ENCODE measurements around the gene RBCK1. TPM values are rescaled to one million over a fixed set of nuclear protein-coding genes. Genes with fewer than 3 reads are reported as not detected.
A peak's percentile ranks its signal among the peaks of the same experiment; 100 is the strongest.
"Not testable (repeated sequence)": the region's sequence is repeated elsewhere in the genome, so short reads cannot be mapped to it uniquely, and the experiment has no call there.

Gene RBCK1
- total RNA-seq, 2 donors from 2014 or later = 134 to 169 TPM

GRCh38 chr20:368915-369314 lies 39.2 kb upstream of the RBCK1 start:
- intact Hi-C loops (cut with DNase I) = no loop called here

GRCh38 chr20:370151-370600 lies 37.9 kb upstream of the RBCK1 start:
- no peak overlapping the region for H3K4me3 ChIP-seq
- DNase-seq = no peak
- H3K9me3 ChIP-seq = no peaks in the 10 kb centered on the region
- no peaks in the 10 kb centered on the region for H3K27me3 ChIP-seq
- H3K27ac ChIP-seq = no peak overlapping the region
- no peak for TF ChIP-seq CTCF (IDR thresholded peaks at IDR 0.05)
- no peak overlapping the region for H3K9ac ChIP-seq (ENCODE audit: low read depth in 2 of 2, low read length in 2 of 2)
- H3K4me1 ChIP-seq = peaks cover 4% of the 10 kb centered on the region
- intact Hi-C loops (cut with DNase I) = no loop called here
- H3K36me3 ChIP-seq = no peaks in the 10 kb centered on the region

More at GRCh38 chr20:368915-369314, 39.2 kb upstream of the RBCK1 start:
- Histone ChIP-seq H3K27ac (no peak overlapping the region), H3K4me3 (no peak overlapping the region), H3K9me3 (no peaks in the 10 kb centered on the region), H3K27me3 (no peaks in the 10 kb centered on the region), H3K36me3 (no peaks in the 10 kb centered on the region), H3K4me1 (peaks cover 4% of the 10 kb centered on the region), H3K9ac (ENCODE audit: low read depth in 2 of 2, low read length in 2 of 2) (no peak overlapping the region)
- no peak for TF ChIP-seq CTCF (IDR thresholded peaks at IDR 0.05)
- DNase-seq = no peak

DNA sequence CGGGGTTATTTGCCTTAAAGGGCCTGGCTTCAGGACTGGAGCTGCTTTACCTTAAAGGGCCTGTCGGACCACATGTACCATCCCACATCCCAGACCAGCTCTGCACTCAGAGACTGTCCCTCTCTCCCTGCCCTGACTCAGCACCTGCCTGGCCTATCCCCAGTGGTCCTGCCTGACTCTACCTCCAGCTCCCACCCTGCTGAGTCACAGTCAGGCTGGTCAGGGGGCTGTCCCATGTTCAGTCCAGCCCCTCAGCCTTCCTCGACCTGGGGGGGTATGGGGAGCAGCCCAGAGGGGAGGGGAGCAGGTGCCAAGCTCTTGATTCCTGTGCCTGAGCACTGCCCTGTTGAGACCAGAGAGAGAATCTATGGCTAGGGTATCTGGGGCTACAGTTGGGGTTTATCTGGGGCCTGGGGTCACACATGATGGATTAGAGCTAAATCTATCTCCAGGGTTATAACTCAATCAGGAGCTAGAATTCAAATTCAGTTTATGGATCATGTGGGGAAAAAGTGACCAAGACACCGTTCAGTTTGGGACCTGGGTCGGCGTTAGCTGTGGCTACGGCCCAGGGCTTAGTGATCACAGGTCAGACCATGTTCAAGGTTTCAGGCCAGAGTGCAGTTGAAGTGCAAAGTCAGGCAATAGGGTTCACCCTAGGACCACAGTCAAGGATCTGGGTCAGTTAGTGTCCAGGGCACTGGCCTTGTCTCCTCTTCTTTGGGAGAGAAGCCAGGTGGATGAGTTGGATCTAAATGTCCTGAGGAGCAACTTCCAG lies 36.9 kb upstream of the RBCK1 start:
- intact Hi-C loops (cut with DNase I) = no loop called here
- H3K9me3 ChIP-seq = no peaks in the 10 kb centered on the region
- H3K9ac ChIP-seq (ENCODE audit: low read depth in 2 of 2, low read length in 2 of 2) = no peak overlapping the region
- no peak overlapping the region for H3K27ac ChIP-seq
- peaks cover 4% of the 10 kb centered on the region for H3K4me1 ChIP-seq
- H3K36me3 ChIP-seq = no peaks in the 10 kb centered on the region
- H3K4me3 ChIP-seq = no peak overlapping the region
- TF ChIP-seq CTCF (IDR thresholded peaks at IDR 0.05) = no peak
- DNase-seq = no peak
- no peaks in the 10 kb centered on the region for H3K27me3 ChIP-seq

- no peak overlapping the region for H3K27ac ChIP-seq
- peaks cover 4% of the 10 kb centered on the region for H3K4me1 ChIP-seq
- H3K9me3 ChIP-seq = no peaks in the 10 kb centered on the region
- no peaks in the 10 kb centered on the region for H3K36me3 ChIP-seq
- H3K9ac ChIP-seq (ENCODE audit: low read depth in 2 of 2, low read length in 2 of 2) = no peak overlapping the region
- H3K27me3 ChIP-seq = no peaks in the 10 kb centered on the region
- intact Hi-C loops (cut with DNase I) = no loop called here
- no peak overlapping the region for H3K4me3 ChIP-seq
- no peak for TF ChIP-seq CTCF (IDR thresholded peaks at IDR 0.05)
- peak; percentile 42 for DNase-seq
Observed at GRCh38 chr20:371755-372542, 36.1 kb upstream of the RBCK1 start.

DNA sequence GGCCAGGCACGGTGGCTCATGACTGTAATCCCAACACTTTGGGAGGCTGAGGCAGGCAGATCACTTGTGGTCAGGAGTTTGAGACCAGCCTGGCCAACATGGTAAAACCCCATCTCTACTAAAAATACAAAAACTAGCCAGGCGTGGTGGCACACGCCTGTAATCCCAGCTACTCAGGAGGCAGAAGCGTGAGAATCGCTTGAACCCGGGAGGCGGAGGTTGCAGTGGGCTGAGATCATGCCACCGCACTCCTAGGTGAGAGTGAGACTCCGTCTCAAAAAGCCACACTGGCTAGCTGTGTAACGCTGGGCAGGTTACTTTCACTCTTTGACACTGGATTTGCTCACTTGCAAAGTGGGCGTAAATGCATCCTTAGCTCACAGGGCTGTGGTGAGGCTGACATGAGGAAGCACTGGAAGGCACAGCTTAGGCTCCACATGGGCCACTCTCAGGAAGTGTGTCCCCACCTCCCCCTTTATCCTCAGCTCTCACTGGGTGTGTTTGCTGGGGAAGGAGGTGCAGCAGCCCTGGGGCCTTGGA lies 35.5 kb upstream of the RBCK1 start:
- intact Hi-C loops (cut with DNase I); H3K4me1 ChIP-seq; H3K9me3 ChIP-seq; H3K9ac ChIP-seq (ENCODE audit: low read depth in 2 of 2, low read length in 2 of 2); H3K27ac ChIP-seq; DNase-seq; H3K4me3 ChIP-seq; H3K36me3 ChIP-seq; H3K27me3 ChIP-seq: not testable (repeated sequence)

Measured in colonic mucosa (tissue), 4 donors.